AG04450 (cell line): ENCODE data around the gene DSN1. TPM values are rescaled to one million over a fixed set of nuclear protein-coding genes. Genes with fewer than 3 reads are reported as not detected.

Experiments
- CTCF ChIA-PET: fragments of 300-600, 350-600 bp; formaldehyde crosslinking; extraction: SDS; loops from one replicate; lab custom pipeline; 2022; ENCODE audit warnings: antibody characterized with exemption, inconsistent platforms; lab: Charles Lee
- POLR2A ChIA-PET: fragments of 350-600 bp; formaldehyde crosslinking; extraction: SDS; loops from one replicate; lab custom pipeline; 2021; ENCODE audit warnings: antibody characterized with exemption, inconsistent platforms; lab: Yijun Ruan, JAX
- DNase-seq: peaks from one replicate; pipeline ENCODE4 v3.0.0-alpha.2; 2011; ENCODE audit warnings: low read depth, low spot score
- H3K27ac ChIP-seq: one replicate; pipeline ENCODE4 v1.5.1; 2012; ENCODE audit warnings: low read depth, low read length, control low read depth
- H3K27me3 ChIP-seq: one replicate; pipeline ENCODE4 v1.6.0; 2012; ENCODE audit warnings: low read length; ENCODE audit not compliant: control insufficient read depth, insufficient read depth
- H3K4me3 ChIP-seq: 2 replicates; pipeline ENCODE4 v1.5.1; 2011; ENCODE audit warnings: mild to moderate bottlenecking, low read depth, low read length, control low read depth
- H3K9me3 ChIP-seq: 2 replicates; pipeline ENCODE4 v1.5.1; 2012; ENCODE audit warnings: low read length; ENCODE audit not compliant: control insufficient read depth, insufficient read depth
- polyA plus RNA-seq: library from polyadenylated mRNA; depleted of rRNA; stranded (reverse); fragments of >200 nt; gene quantifications from 2 replicates; pipeline ENCODE4 v1.2.3, GENCODE V29; 2011; rRNA removed
- TF ChIP-seq, protein P1 (sequence below): IDR thresholded peaks from 2 replicates; pipeline ENCODE4 v1.5.1; 2011; ENCODE audit warnings: low read depth, low read length, control low read depth, inconsistent platforms

The DSN1 gene
- polyA plus RNA-seq, 1 experiment, result 8.7 TPM

- H3K4me3 ChIP-seq, result no peak overlapping the region
- DNase-seq, result no peak
- ChIA-PET CTCF (interaction anchor here (0.8 kb wide), 1 partner anchor 42 kb away, joined by 3 read pairs; no protein-coding TSS in a partner anchor), POLR2A (no interaction called here)
- no peaks in the 10 kb centered on the region for H3K9me3 ChIP-seq
- TF ChIP-seq, protein P1, sequence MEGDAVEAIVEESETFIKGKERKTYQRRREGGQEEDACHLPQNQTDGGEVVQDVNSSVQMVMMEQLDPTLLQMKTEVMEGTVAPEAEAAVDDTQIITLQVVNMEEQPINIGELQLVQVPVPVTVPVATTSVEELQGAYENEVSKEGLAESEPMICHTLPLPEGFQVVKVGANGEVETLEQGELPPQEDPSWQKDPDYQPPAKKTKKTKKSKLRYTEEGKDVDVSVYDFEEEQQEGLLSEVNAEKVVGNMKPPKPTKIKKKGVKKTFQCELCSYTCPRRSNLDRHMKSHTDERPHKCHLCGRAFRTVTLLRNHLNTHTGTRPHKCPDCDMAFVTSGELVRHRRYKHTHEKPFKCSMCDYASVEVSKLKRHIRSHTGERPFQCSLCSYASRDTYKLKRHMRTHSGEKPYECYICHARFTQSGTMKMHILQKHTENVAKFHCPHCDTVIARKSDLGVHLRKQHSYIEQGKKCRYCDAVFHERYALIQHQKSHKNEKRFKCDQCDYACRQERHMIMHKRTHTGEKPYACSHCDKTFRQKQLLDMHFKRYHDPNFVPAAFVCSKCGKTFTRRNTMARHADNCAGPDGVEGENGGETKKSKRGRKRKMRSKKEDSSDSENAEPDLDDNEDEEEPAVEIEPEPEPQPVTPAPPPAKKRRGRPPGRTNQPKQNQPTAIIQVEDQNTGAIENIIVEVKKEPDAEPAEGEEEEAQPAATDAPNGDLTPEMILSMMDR, result no peak
- no peak overlapping the region for H3K27ac ChIP-seq
- H3K27me3 ChIP-seq, result no peaks in the 10 kb centered on the region
These were observed 60.8 kb downstream of the DSN1 start for GRCh38 chr20:36712775-36713174.

- Histone ChIP-seq H3K4me3 (no peak overlapping the region), H3K27me3 (no peaks in the 10 kb centered on the region), H3K27ac (no peak overlapping the region), H3K9me3 (no peaks in the 10 kb centered on the region)
- TF ChIP-seq, protein P1, result no peak
- CTCF ChIA-PET, result no interaction called here
- POLR2A ChIA-PET, result no interaction called here
- no peak for DNase-seq
These were observed 64.4 kb downstream of the DSN1 start for GRCh38 chr20:36709126-36709525.

DNA sequence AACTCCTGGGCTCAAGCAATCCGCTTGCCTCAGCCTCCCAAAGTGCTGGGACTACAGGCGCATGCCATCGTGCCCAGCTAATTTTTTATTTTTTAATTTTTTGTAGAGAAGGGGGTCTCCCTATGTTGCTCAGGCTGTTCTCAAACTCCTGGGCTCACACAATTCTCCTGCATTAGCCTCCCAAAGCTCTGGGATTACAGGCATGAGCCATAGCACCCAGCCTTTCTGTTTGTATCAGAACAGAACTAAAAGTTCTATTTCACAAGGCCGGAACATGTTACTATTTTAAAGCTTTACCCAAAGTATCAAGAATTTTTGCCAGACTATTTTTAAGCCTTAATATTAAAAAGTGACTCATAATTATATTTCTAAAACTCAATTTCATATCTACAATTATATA is 70.0 kb downstream of the DSN1 start:
- POLR2A ChIA-PET, result no interaction called here

More for the DNA sequence above, 70.0 kb downstream of the DSN1 start:
- Histone ChIP-seq H3K4me3 (no peak overlapping the region), H3K9me3 (no peaks in the 10 kb centered on the region), H3K27me3 (no peaks in the 10 kb centered on the region), H3K27ac (no peak overlapping the region)
- no peak for DNase-seq
- TF ChIP-seq, protein P1, result no peak
- CTCF ChIA-PET, result no interaction called here

Other genes starting within 250 kb of the DSN1 start
- 273 and 380 TPM in 2 replicates for gene MYL9, start 232.2 kb downstream of the DSN1 start, polyA plus RNA-seq
- gene TGIF2, start 200.2 kb downstream of the DSN1 start, polyA plus RNA-seq, result 12.2 TPM in 2 replicates
- gene RAB5IF, start 168.0 kb downstream of the DSN1 start, polyA plus RNA-seq, result 125 and 151 TPM in 2 replicates
- not detected in 2 replicates for gene SLA2, start 127.6 kb downstream of the DSN1 start, polyA plus RNA-seq
- gene NDRG3, start 27.7 kb downstream of the DSN1 start, polyA plus RNA-seq, result 39.5 and 39.8 TPM in 2 replicates
- 0.27 and 0.57 TPM in 2 replicates for gene TLDC2, start 102.4 kb upstream of the DSN1 start, polyA plus RNA-seq
- gene SAMHD1, start 177.9 kb upstream of the DSN1 start, polyA plus RNA-seq, result 19.4 and 25.2 TPM in 2 replicates